NCI-H1436 (cell line): ENCODE measurements around the gene MYO1E.

ENCODE experiments used
- DNase-seq: peaks from one replicate; lab custom pipeline; 2025; lab: John Stamatoyannopoulos, UW

The MYO1E gene

DNA sequence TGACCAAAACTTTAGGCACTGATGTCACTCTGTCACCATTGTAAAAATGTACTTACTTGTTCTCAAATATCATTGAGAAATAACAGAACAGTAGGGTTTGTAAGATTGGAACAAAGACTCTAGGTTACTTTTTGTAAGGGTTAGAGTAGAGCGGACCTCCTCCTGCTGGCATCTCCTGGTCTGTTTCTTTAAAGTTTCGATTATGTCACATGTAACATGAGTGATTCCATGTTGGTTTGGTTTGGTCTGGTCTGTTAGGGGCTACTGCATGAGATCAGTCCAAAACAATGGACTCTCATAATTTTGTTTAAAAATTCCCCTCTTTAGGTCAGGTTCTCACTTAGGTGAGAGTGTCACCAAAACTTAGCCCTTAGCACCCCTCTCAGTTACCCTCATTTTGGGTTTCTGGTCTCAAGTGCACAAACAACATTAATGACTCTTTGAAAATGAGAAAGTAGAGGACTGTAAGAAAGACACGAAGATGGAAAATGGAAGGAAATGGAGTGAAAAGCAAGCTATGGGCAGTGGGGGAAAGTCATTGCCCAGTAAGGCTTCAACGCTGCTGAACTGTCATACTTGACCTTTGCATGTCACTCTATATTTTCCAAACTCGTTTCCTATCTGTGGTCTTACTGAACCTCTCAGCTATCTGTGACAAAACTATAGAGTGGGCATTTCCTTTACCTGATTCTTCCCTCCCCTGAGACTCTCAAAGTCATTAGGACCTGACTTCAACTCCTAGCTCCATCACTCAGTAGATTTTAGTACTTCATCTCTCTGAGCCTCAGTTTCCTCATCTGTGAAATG lies 113.3 kb downstream of the MYO1E start:
- no peak for DNase-seq

DNA sequence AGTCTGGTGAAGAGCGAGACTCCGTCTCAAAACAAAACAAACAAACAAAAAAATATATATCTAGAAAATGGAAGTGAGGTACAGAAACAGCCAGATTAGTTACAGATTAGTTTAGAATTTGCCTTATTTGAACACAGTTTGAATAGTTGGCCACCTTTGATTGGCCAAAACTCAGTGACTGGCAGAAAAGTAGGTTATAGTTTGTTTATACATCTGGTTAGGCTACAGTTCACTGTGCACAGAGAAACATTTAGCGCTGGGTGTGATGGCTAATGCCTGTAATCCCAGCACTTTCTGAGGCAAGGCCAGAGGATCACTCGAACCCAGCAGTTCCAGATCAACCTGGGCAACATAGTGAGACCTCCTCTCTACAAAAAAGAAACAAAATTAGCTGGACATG lies 114.4 kb downstream of the MYO1E start:
- DNase-seq = no peak

- DNase-seq = no peak
Measured at GRCh38 chr15:59257140-59257539, 115.5 kb downstream of the MYO1E start.

DNA sequence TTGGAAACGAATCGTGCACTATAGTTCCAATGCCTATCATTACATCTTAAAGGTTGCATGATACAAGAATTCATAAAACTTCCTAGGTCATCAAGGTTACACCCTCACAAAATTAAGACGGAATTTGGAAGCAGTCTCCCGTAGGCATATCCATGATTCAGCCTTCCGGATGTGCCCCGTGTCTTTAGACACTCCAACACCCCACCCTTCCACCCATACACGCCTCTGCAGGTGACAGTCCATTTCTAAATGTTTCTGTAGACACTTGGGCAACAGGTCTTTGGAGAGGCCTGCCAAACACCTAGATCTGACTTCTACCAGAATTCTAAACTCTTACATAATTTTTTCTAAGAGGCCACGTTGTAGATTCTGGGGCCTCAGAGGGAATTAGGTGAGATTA lies 116.2 kb downstream of the MYO1E start:
- no peak for DNase-seq

- no peak for DNase-seq
Measured at GRCh38 chr15:59255680-59256336, 116.9 kb downstream of the MYO1E start.

- DNase-seq = no peak
Measured at GRCh38 chr15:59252137-59252536, 120.5 kb downstream of the MYO1E start.

DNA sequence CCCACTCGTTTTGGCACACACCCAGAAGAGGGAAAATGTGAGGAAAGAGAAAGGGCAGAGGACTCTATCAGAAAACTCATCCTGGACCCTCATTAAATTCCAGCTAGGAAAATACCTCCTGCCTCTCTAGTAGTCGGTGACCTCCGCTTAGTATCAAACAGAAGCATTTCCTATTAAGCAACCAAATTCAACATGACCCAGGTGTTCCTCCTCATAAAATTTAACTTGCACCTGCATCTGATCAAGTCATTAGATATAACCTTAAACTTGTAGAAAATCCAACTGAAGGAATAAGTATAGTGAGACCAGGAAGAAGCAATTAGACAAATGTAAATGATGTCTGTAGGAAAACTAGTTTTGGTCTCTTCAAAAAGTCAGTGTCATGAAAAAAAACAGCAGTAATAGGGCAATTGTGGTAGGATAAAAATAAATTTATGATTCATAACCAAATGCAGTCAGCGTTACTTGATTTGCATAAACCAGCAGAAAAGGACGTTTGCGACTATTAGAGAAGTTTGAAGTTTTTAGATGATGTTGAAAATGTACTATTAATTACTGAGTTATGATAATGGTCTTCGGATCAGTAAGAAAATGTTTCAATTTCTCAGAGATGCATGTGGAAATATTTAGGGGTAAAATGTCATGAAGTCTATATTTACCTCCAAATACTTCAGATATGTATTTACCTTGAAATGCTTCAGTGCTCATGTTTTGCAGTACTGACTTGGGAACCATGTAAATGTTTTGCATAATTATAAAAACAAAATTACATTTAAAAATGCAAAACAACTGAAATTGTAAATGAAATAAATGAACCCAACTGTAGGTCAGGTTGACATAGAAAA lies 121.4 kb downstream of the MYO1E start:
- no peak for DNase-seq

DNA sequence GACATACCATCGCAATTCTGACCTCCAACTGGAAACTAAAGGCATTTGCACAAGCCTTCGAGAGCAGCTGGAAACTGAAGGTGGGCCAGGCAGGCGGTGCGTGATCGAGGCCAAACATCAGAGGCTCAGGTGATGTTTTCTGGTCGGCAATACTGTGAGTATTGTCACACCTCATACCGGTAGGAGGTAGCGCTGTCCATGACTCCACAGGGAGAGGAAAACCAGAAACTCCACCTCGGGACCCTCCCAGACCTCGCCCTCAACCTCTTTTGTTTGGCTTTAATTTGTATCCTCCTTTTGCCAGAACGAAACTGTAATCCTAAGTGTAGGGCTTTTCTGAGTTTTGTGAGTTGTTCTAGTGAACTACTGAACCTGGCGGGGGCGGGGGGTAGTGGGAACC lies 122.4 kb downstream of the MYO1E start:
- no peak for DNase-seq

DNA sequence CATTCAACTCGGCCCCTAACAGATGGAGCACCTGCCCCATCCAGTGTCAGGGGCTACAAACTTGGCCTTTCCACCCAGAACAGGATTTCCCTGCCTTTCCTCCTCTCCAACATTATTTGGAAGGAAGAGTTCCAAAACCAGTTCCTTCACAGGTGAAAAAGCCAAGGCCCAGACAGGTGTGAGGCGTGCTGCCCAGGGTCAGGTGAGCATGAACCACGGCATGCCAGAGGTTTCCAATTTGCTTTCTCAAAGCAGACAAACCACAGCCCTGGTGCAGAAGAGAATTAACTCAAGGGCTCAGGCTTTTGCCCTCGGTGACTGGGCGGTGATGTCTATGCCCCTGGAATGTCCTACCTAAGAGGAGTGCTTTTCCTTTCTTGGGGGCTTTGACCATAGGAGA lies 122.9 kb downstream of the MYO1E start:
- DNase-seq = no peak

- DNase-seq = peak; percentile 77
Measured at GRCh38 chr15:59247364-59247763, 125.3 kb downstream of the MYO1E start.

DNA sequence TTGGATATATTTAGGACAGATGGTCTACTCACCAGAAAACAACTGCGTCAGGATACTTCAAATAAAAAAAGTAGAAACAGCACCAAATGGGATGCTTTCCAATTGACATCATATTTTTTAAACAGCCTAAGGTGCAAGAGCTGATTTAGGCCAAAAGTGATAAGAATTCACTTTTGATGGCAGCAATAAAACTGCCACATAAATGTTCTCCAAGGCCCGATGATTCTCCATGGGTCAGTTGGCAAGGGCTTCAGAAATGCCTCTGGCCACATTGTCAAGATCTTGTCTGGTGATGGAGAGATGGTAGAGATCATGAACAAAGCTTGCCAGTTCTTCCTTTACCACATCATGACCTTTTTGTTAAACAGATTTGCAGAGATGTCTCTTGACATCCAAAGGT lies 127.1 kb downstream of the MYO1E start:
- no peak for DNase-seq

DNA sequence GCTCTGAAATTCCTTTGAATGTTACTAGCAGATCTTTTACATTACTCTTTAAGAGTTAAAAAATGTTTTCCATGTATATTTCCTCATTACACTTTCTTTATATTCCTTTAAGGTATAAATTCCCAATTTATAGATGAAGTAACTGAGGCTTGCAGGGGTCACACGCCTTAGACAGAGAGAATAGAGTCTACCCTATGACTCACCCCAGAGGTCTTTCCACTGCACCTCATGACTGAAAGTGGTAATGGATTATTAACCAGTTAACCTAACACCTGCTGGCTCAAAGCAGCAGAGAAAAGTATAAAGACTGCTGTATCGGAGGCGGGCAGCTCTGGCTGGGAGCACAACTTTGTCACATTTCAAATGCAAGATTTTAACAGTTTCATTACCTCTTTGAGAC lies 128.3 kb downstream of the MYO1E start:
- DNase-seq = no peak

- no peak for DNase-seq
Measured at GRCh38 chr15:59243622-59244021, 129.0 kb downstream of the MYO1E start.

GRCh38 chr15:59242649-59243048 lies 130.0 kb downstream of the MYO1E start:
- no peak for DNase-seq

GRCh38 chr15:59240036-59240435 lies 132.6 kb downstream of the MYO1E start:
- DNase-seq = no peak

DNA sequence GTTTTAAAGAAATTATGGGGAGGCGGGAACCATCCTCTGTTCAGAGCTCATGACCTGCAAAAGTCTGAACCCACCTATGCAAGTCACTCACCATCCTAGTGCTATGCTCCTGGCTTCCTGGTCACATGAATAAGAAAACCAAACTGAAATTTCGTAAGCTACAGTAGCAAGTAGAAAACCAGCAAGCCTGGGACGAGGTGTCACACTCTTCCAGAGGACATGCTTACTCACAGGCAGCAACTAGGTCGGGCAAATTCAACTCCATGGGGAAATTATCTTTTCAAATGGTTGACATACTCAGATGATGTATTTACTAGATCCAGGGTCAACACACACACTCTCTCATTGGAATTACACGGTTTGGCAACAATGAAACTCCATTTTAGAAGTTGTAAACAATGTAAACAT lies 134.7 kb downstream of the MYO1E start:
- DNase-seq = no peak

DNA sequence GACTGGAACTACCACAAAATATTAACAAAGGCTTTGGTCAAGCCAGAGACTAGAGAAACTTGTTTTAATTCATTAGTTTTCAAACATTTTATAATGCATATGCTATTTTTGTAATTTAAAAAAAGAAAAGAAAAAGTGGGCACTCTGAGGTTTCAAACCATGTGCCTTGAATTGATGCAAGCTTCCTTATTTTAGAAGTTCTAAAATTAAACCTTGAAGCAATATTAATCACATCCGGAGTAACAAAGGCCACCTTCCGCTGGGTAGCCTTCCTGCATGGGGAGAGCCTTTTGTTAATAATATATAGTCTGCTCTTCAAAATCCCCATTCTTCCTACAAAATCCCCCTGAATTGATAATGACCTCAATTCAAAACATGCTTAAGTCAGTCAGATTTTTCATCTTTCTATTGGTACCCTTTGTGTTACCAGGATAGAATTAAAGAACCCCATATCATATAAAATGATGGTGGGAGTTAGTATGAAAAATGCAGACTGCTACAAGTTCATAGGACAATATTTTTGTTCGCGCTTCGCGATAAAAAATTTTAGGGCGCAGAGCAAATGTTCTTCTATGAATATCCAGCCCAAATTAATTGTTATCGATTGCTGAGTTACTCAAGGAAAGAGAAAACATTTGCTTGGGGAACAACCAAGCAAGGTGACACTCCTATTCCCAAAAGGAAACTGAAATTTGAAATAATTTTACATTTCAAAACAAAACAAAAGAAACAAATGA lies 135.4 kb downstream of the MYO1E start:
- DNase-seq = no peak

DNA sequence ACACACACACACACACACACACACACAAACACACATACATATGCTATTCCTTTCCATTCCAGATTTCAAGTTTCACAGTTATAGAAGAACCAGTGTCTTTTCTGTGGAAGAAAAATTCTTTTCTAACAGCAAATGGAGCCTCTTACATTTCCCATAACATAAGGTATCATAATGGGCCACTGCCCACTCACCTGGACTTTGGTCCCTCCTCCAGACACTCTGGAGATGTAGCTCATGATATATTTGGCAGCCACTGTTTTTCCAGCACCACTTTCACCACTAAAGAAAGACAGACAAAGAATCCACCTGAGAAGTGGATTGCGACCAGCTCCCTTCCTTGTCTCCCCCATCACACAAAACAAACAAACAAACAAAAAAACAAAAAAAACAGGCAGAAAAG lies 136.3 kb downstream of the MYO1E start:
- no peak for DNase-seq

- no peak for DNase-seq
Measured at GRCh38 chr15:59232476-59232875, 140.2 kb downstream of the MYO1E start.

DNA sequence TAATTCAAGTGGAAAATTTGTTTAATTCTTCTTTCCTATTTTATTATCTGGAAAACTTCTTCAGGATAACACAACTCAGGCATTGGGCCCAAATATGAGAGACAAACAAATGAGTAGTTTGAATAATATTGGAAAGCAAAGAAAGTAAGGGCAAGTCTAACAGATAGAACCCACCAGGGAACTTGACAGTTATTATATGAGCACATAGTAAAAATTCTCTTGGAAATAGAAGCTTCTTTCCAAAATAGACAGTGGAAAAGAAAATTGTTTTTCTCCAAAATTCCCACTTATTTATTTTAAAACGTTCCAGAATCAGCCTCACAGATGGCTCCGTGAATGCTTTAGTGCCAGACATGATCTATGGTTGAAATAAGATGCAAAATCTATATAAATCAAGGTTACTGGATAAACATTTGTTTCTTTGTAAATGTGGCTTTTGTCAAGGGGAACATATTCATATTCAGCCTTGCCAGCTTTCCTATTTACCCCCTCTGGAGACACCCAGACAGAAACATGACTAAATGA lies 142.1 kb downstream of the MYO1E start:
- DNase-seq = no peak

DNA sequence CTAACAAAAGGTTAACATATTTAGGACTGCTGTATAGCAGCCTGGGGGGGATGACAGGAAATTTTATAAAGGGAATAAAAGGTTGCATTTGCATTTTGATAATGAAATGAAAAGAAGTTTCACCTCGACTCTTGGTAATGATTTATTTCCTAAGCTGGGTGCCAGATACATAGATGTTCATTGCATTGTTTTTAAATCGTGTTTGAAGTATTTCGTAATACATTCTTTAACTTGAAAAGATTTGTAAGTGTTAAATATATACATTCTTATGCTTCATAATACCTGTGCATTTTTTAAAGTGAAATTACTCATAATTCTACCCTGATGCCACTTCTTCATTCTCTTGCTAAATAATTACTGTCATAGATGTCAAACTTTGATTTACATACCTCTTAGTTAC lies 143.2 kb downstream of the MYO1E start:
- no peak for DNase-seq

- no peak for DNase-seq
Measured at GRCh38 chr15:59229015-59229414, 143.7 kb downstream of the MYO1E start.
